ENCODE measurements around the gene CFAP97D2. TPM values are rescaled to one million over a fixed set of nuclear protein-coding genes. Genes with fewer than 3 reads are reported as not detected.
A peak's percentile ranks its signal among the peaks of the same experiment; 100 is the strongest.
"Not testable (repeated sequence)": the region's sequence is repeated elsewhere in the genome, so short reads cannot be mapped to it uniquely, and the experiment has no call there.

The CFAP97D2 gene
- total RNA-seq, 1 donor = not detected

GRCh38 chr13:114263578-114263977 is 84.5 kb downstream of the CFAP97D2 start:
- DNase-seq (ENCODE audit: low read depth in 2 of 3, low spot score in 2 of 3) = peak in 2 of 3 donors; percentile 28 to 63

- not testable (repeated sequence) for DNase-seq (ENCODE audit: low read depth in 2 of 3, low spot score in 2 of 3)
Observed at GRCh38 chr13:114264313-114264712, 85.3 kb downstream of the CFAP97D2 start.

- no peak for DNase-seq (ENCODE audit: low read depth in 2 of 3, low spot score in 2 of 3)
Observed at GRCh38 chr13:114264886-114265611, 86.0 kb downstream of the CFAP97D2 start.

GRCh38 chr13:114266241-114266640 is 87.2 kb downstream of the CFAP97D2 start:
- no peak for DNase-seq (ENCODE audit: low read depth in 2 of 3, low spot score in 2 of 3)

GRCh38 chr13:114268344-114269280 is 89.6 kb downstream of the CFAP97D2 start:
- DNase-seq (ENCODE audit: low read depth in 2 of 3, low spot score in 2 of 3) = no peak

- DNase-seq (ENCODE audit: low read depth in 2 of 3, low spot score in 2 of 3) = no peak
Observed at GRCh38 chr13:114269281-114269770, 90.3 kb downstream of the CFAP97D2 start.

Small RNA genes lying within 50 kb of the gene (small RNA-seq; reads per million reads assigned to genes)
- gene MIR548AR = not detected

Other genes starting within 250 kb of the CFAP97D2 start
- gene C13orf46, start 205.2 kb upstream of the CFAP97D2 start, total RNA-seq = under 0.01 TPM
- gene RASA3, start 46.6 kb upstream of the CFAP97D2 start, total RNA-seq = 22.9 TPM
- gene CDC16, start 55.6 kb downstream of the CFAP97D2 start, total RNA-seq = 32.3 TPM
- 20.2 TPM for gene UPF3A, start 102.3 kb downstream of the CFAP97D2 start, total RNA-seq
- 6.5 TPM for gene CHAMP1, start 135.2 kb downstream of the CFAP97D2 start, total RNA-seq

All from hematopoietic multipotent progenitor cell (in vitro differentiated cells).